GM12878 (cell line): Measurements from ENCODE around the gene MFSD11. TPM values are rescaled to one million over a fixed set of nuclear protein-coding genes. Genes with fewer than 3 reads are reported as not detected.

Source experiments
- ATAC-seq: fragments of 200-7000 bp; cut with Tn5 transposase; 3 replicates; pipeline ENCODE4 v1.9.1; 2020; ENCODE audit warnings: mild to moderate bottlenecking, moderate library complexity
- BruUV-seq: library from RNA; stranded (reverse); fragments of 400-500 nt; replicated peaks from 2 replicates; lab custom pipeline; 2021; lab: Mats Ljungman, UMichigan
- CTCF ChIA-PET: fragments of 300-600 bp; sonication (Branson Sonifier 250); formaldehyde crosslinking; extraction: SDS; loops from one replicate; lab custom pipeline; 2021; ENCODE audit warnings: inconsistent platforms; lab: Yijun Ruan, JAX
- POLR2A ChIA-PET: fragments of 350-600 bp; formaldehyde crosslinking; extraction: SDS; loops from one replicate; lab custom pipeline; 2021; ENCODE audit warnings: inconsistent platforms; lab: Charles Lee
- RAD21 ChIA-PET: fragments of 300-600 bp; sonication (Branson Sonifier 250); formaldehyde crosslinking; loops from one replicate; lab custom pipeline; 2023; ENCODE audit warnings: antibody characterized with exemption; ENCODE audit not compliant: unreplicated experiment; lab: Charles Lee
- SMC1A ChIA-PET: fragments of 300-600 bp; sonication (Branson Sonifier 250); formaldehyde crosslinking; loops from one replicate; lab custom pipeline; 2023; ENCODE audit not compliant: unreplicated experiment, uncharacterized antibody; lab: Charles Lee
- DNase-seq: peaks from one replicate; pipeline ENCODE4 v3.0.0-alpha.2; 2011; ENCODE audit warnings: low read depth, low spot score
- FAIRE-seq: peaks from 3 replicates; lab custom pipeline; 2011; peaks lifted over from hg19 to GRCh38; lab: Jason Lieb, UNC
- H2AFZ ChIP-seq: 2 replicates; pipeline ENCODE4 v1.6.0; 2011; ENCODE audit warnings: low read depth, low read length, control low read depth; ENCODE audit not compliant: control insufficient read depth
- H3K27ac ChIP-seq: 2 replicates; pipeline ENCODE4 v1.5.1; 2011; ENCODE audit warnings: control low read depth; ENCODE audit not compliant: control insufficient read depth, insufficient read depth
- H3K27me3 ChIP-seq, 2 experiments: replicated peaks in 1 of 2; 2 replicates each; pipeline versions ENCODE4 v1.6.0 to v1.6.1; 2011; ENCODE audit warnings: low read length in 1 of 2; ENCODE audit not compliant: control insufficient read depth in 2 of 2, insufficient read depth in 2 of 2
- H3K36me3 ChIP-seq, 2 experiments: 2 replicates each; pipeline ENCODE4 v1.5.1; 2011; ENCODE audit warnings: low read length in 1 of 2; ENCODE audit not compliant: control insufficient read depth in 2 of 2, insufficient read depth in 2 of 2
- H3K4me1 ChIP-seq: 2 replicates; pipeline ENCODE4 v1.6.1; 2011; ENCODE audit warnings: mild to moderate bottlenecking, low read length, moderate library complexity, mixed read lengths; ENCODE audit not compliant: control insufficient read depth, insufficient read depth
- H3K4me2 ChIP-seq: 2 replicates; pipeline ENCODE4 v1.6.0; 2011; ENCODE audit warnings: control low read depth; ENCODE audit not compliant: control insufficient read depth, insufficient read depth
- H3K4me3 ChIP-seq: fragments of 200-600 bp; sonication (generic); 2 replicates; pipeline ENCODE4 v1.5.1; 2016
- H3K79me2 ChIP-seq: 2 replicates; pipeline ENCODE4 v1.6.0; 2011; ENCODE audit warnings: low read length; ENCODE audit not compliant: control insufficient read depth, insufficient read depth
- H3K9ac ChIP-seq: 2 replicates; pipeline ENCODE4 v1.8.0; 2011; ENCODE audit warnings: low read length, control low read depth, mixed read lengths; ENCODE audit not compliant: control insufficient read depth, insufficient read depth
- H3K9me3 ChIP-seq: replicated peaks from 3 replicates; pipeline ENCODE4 v1.5.1; 2011; ENCODE audit warnings: mild to moderate bottlenecking, low read length; ENCODE audit not compliant: control insufficient read depth, insufficient read depth
- H4K20me1 ChIP-seq: 2 replicates; pipeline ENCODE4 v1.6.0; 2011; ENCODE audit not compliant: control insufficient read depth, insufficient read depth
- BMI1 ChIP-seq: fragments of 450-650 bp; IDR thresholded peaks from 2 replicates; pipeline ENCODE4 v1.6.1; 2016; ENCODE audit warnings: mild to moderate bottlenecking, moderate library complexity, borderline replicate concordance
- SUPT20H ChIP-seq: IDR thresholded peaks from 2 replicates; pipeline ENCODE4 v1.6.1; 2011; ENCODE audit warnings: low read depth, mild to moderate bottlenecking, low read length, moderate library complexity, borderline replicate concordance; ENCODE audit not compliant: control insufficient read depth
- WGBS: methylation state at CpG from one replicate; pipeline ENCODE4 v1.1.6; 2016; ENCODE audit warnings: low lambda C conversion rate; ENCODE audit not compliant: insufficient replicate concordance, insufficient coverage; ENCODE audit errors: missing lambda C conversion rate; 5-methylcytosine and 5-hydroxymethylcytosine counted together
- in situ Hi-C: fragments of 300-500 bp; cut with MboI; formaldehyde crosslinking; loops from 9 replicates; pipeline ENCODE4 v1.14.3; 2018; ENCODE audit warnings: mixed read lengths
- intact Hi-C: fragments of 100-400 bp; cut with micrococcal nuclease; formaldehyde crosslinking; loops from one replicate; pipeline ENCODE4 v1.14.2; 2022; ENCODE audit not compliant: unreplicated experiment
- polyA plus RNA-seq, 11 experiments: library from polyadenylated mRNA; depleted of rRNA in 4 of 11; unstranded in 6 of 11; stranded (reverse) in 5 of 11; fragments of >200 nt; fragmentation: Nextera tagmentation in 4 of 11; fragmentation: Illumina TruSeq in 1 of 11; extraction: Ambion mirVana in 4 of 11; extraction: Trizol in 1 of 11; gene quantifications; 1 replicate in 1 of 11; 2 replicates in 10 of 11; pipeline versions ENCODE4 v1.2.1 to v1.2.3, GENCODE V29; 2011 to 2016; ENCODE audit warnings: inconsistent platforms in 2 of 11, missing spikeins in 2 of 11, low read depth in 1 of 11
- total RNA-seq, 4 experiments: library from RNA; depleted of rRNA in 3 of 4; stranded (reverse); fragments of >200 nt in 3 of 4; fragmentation: Illumina TruSeq in 1 of 4; extraction: Trizol in 1 of 4; gene quantifications; 2 replicates each; pipeline versions ENCODE4 v1.2.1 to v1.2.3, GENCODE V29; 2013 to 2021
- TF ChIP-seq, protein P1 (sequence below): IDR thresholded peaks from 2 replicates; pipeline ENCODE4 v1.6.1; 2012; ENCODE audit warnings: improper control_type of control experiment, low read depth, low read length; ENCODE audit not compliant: insufficient replicate concordance
- TF ChIP-seq, protein P2 (sequence below): fragments of 450-650 bp; IDR thresholded peaks from 2 replicates; pipeline ENCODE4 v1.6.1; 2016; ENCODE audit warnings: mild to moderate bottlenecking

Gene MFSD11
- total and polyA plus RNA-seq, 10 of the 15 experiments (the other 5 are each of a cell fraction or from before 2014, with no cell fraction given), result 11.0 to 19.4 (median 15.5) TPM

DNA sequence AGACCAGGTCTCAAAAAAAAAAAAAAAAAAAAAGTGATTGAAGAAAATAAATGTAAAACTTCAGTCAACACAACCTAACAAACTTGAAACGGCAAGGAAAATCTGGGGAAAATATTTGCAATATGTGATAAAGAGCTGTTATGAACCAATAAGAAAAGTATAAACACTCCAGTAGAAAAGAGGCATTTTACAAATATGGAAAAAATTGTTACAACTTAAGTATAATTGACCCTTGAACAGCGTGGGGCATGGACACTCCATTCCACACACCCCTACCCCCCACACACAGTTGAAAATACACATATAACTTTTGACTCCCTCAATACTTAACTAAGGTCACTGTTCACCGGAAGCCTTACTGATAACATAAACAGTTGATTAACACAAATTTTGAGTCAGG lies 20.7 kb downstream of the MFSD11 start:
- H3K27me3 ChIP-seq, result no peaks in the 10 kb centered on the region
- H3K27ac ChIP-seq, result no peak overlapping the region
- intact Hi-C loops, result no loop called here
- no peak overlapping the region for H3K4me3 ChIP-seq
- POLR2A ChIA-PET, result interaction anchor here (0.6 to 0.7 kb wide), 2 partner anchors 15 to 57 kb away, joined by 4 to 6 read pairs; no protein-coding TSS in a partner anchor
- TF ChIP-seq, protein P1, sequence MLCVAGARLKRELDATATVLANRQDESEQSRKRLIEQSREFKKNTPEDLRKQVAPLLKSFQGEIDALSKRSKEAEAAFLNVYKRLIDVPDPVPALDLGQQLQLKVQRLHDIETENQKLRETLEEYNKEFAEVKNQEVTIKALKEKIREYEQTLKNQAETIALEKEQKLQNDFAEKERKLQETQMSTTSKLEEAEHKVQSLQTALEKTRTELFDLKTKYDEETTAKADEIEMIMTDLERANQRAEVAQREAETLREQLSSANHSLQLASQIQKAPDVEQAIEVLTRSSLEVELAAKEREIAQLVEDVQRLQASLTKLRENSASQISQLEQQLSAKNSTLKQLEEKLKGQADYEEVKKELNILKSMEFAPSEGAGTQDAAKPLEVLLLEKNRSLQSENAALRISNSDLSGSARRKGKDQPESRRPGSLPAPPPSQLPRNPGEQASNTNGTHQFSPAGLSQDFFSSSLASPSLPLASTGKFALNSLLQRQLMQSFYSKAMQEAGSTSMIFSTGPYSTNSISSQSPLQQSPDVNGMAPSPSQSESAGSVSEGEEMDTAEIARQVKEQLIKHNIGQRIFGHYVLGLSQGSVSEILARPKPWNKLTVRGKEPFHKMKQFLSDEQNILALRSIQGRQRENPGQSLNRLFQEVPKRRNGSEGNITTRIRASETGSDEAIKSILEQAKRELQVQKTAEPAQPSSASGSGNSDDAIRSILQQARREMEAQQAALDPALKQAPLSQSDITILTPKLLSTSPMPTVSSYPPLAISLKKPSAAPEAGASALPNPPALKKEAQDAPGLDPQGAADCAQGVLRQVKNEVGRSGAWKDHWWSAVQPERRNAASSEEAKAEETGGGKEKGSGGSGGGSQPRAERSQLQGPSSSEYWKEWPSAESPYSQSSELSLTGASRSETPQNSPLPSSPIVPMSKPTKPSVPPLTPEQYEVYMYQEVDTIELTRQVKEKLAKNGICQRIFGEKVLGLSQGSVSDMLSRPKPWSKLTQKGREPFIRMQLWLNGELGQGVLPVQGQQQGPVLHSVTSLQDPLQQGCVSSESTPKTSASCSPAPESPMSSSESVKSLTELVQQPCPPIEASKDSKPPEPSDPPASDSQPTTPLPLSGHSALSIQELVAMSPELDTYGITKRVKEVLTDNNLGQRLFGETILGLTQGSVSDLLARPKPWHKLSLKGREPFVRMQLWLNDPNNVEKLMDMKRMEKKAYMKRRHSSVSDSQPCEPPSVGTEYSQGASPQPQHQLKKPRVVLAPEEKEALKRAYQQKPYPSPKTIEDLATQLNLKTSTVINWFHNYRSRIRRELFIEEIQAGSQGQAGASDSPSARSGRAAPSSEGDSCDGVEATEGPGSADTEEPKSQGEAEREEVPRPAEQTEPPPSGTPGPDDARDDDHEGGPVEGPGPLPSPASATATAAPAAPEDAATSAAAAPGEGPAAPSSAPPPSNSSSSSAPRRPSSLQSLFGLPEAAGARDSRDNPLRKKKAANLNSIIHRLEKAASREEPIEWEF, result no peak
- TF ChIP-seq, protein P2, sequence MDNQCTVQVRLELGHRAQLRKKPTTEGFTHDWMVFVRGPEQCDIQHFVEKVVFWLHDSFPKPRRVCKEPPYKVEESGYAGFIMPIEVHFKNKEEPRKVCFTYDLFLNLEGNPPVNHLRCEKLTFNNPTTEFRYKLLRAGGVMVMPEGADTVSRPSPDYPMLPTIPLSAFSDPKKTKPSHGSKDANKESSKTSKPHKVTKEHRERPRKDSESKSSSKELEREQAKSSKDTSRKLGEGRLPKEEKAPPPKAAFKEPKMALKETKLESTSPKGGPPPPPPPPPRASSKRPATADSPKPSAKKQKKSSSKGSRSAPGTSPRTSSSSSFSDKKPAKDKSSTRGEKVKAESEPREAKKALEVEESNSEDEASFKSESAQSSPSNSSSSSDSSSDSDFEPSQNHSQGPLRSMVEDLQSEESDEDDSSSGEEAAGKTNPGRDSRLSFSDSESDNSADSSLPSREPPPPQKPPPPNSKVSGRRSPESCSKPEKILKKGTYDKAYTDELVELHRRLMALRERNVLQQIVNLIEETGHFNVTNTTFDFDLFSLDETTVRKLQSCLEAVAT, result no peak
- no peak for TF ChIP-seq SUPT20H
- no peak for TF ChIP-seq BMI1
- WGBS, result 97% methylated on average over 3 of the region's 3 CpGs
- no peaks in the 10 kb centered on the region for H3K9me3 ChIP-seq
- no peak overlapping the region for H2AFZ ChIP-seq
- CTCF ChIA-PET, result interaction anchor here (0.8 kb wide), 1 partner anchor 266 kb away, joined by 3 read pairs; no protein-coding TSS in a partner anchor
- no peak for FAIRE-seq
- no TSS peak for BruUV-seq
- RAD21 ChIA-PET, result no interaction called here
- no peak overlapping the region for H3K4me2 ChIP-seq
- no peak for ATAC-seq
- no peak for DNase-seq
- in situ Hi-C loops, result no loop called here
- SMC1A ChIA-PET, result no interaction called here
- H4K20me1 ChIP-seq, result no peaks in the 10 kb centered on the region
- peaks cover 0 to 11% of the 10 kb centered on the region in 2 experiments; a peak in 2 of 4 replicates for H3K36me3 ChIP-seq
- no peak overlapping the region for H3K9ac ChIP-seq
- no peaks in the 10 kb centered on the region; the same call in 1 of the 2 replicates for H3K4me1 ChIP-seq
- no peaks in the 10 kb centered on the region for H3K79me2 ChIP-seq
